GM18507 (cell line): ENCODE results near the gene TMUB1.

ENCODE experiments used
- DNase-seq: peaks from one replicate; pipeline ENCODE4 v3.0.0; 2011; ENCODE audit warnings: low read depth; ENCODE audit not compliant: insufficient read length; ENCODE audit errors: extremely low spot score
- FAIRE-seq: peaks from 2 replicates; lab custom pipeline; 2011; peaks lifted over from hg19 to GRCh38; lab: Jason Lieb, UNC

TMUB1 gene

DNA sequence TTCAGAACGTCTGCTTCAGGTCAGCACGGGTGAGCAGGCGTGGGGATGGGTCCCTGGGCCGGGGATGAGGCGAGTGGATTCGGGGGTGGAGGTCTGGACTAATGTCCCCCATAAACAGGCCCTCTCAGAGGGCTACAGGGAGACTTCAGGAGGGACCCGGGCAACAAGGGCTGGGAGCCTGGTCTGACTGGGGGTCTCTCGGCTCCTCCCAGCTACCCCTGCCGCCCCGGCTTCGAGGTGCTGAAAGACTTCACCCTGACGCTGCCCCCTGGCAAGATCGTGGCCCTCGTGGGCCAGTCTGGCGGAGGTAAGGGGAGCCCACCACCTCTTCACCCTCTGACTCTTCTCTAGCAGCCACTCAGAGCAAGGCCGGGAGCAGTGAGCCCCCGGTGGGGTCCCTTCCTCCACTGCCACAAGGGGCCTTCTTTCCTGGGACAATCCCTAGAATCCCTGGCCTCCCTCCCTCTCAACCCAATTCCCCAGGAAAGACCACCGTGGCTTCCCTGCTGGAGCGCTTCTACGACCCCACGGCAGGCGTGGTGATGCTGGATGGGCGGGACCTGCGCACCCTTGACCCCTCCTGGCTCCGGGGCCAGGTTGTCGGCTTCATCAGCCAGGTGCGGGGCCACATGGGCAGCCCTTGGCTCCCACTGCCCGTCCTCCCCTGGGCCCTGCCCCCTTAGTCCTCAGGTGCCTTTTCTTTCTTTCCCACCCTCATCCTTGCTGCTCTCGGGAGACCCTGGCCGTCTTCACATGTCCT is 42.5 kb downstream of the TMUB1 start:
- no peak for DNase-seq
- FAIRE-seq: no peak

DNA sequence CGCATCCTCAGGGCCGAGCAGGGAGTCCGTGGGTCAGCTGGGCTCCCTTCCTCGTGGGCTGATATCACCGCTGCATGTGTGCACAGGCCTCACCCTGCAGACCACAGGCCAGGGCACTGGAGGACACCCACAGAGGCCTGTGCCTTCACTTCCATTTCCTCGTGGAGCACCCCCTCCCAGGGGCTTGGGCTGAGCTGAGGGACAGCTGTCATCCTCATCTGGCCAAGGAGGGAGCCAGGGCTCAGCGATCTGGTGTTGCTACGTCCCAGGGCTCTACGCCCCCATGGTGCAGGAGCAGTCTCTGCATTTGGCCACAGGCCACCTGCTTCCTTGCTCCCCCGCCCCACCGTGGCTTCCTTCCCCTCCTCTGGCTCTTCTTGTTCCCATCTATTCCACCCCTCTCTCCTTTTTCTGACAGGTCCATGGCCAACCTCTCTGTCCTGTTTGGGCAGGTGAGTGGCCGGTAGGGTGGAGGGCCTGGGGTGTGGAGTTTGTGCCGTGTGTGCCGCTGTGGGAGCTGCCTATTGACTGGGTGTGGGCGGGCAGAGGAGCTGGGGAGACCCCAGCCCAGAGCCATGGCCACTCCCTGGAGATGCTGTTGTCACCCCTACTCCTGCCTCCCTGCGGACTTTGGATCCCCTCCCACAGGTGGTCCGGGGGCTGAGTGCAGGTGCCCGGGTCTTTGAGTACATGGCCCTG is 43.3 kb downstream of the TMUB1 start:
- FAIRE-seq (no peak), DNase-seq (no peak)

DNA sequence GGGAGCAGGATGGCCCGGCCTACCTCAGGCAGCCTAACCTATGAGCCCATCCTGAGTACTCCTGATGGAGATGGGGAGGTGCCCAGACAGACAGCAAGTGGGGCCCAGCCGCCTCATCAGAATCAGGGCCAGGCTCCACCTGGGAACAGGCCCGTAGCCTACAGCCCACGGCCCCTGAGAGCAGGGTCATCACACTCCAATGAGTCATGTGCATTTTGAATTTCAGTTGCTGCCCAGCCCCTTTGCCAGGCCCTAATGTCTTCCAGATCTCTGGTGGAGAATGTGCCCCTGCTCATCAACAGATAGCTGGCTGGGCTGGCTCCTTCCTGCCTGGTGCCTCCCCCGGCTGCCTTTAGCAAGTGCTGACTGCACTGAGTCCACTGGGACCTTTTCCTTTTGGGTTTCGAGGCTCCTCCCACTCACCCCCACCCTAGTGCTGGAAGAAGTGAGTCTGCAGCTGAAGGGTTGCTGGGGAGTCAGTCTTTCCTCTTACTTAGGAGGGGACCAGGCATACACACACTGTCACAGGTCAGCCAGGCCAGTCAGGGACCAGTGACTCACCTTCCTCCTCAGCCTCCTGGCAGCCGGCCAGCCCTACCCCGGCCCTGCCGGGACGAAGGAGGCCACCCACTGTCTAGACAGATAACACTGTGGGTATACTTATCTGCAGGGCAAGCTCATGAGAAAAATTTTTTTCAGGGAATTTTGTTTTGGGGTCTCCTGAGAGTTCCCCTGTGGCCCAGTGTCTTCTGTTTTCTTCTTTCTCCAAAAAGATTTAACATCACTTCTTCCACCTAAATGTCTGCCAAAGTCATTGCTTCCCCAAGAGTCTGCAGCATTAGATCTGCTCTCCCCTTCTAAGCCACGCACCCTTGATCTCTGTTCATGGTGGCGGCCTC is 44.1 kb downstream of the TMUB1 start:
- DNase-seq (no peak), FAIRE-seq (no peak)

DNA sequence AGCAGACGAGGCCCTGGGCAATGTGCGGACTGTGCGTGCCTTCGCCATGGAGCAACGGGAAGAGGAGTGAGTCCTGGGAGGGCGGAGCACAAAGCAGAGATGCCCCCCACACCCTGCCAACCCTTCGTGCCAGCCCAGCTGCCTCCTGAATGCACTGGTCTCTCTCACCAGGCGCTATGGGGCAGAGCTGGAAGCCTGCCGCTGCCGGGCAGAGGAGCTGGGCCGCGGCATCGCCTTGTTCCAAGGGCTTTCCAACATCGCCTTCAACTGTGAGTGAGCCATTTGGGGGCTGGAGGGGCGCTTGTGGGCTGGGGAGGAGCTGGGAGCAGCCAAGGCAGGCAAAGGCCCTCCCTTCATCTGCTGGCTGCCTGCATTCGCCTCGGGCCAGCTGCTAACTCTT is 47.4 kb downstream of the TMUB1 start:
- DNase-seq (no peak), FAIRE-seq (no peak)

DNA sequence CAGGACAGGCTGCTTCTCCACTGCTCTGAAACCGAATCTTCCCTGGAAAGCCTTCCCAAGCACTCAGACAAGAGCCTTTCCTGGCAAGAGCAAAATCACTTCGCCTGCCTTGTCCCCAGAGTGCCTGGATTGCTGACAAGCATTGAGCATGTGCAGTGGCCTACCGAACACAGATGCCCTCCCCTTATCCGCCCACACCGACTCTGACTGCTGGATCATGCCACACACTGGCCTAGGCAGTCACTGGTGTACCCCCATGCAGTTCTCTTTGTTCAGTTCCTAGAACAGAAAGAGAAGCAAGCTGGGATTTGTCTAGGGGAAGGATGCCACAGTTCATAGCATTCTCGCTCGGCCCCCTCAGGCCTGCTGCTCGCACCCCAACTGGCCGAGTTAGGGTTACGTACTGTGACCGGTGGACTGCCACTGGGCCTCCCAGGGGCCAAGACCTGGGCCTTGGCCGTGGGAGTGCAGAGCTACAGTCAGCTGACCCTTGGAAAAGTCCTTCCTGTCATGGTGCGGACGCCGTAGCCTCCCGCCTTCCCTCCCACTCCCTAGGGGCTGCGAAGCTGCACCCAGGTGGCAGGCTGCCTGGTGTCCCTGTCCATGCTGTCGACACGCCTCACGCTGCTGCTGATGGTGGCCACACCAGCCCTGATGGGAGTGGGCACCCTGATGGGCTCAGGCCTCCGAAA is 48.1 kb downstream of the TMUB1 start:
- FAIRE-seq: no peak

DNA sequence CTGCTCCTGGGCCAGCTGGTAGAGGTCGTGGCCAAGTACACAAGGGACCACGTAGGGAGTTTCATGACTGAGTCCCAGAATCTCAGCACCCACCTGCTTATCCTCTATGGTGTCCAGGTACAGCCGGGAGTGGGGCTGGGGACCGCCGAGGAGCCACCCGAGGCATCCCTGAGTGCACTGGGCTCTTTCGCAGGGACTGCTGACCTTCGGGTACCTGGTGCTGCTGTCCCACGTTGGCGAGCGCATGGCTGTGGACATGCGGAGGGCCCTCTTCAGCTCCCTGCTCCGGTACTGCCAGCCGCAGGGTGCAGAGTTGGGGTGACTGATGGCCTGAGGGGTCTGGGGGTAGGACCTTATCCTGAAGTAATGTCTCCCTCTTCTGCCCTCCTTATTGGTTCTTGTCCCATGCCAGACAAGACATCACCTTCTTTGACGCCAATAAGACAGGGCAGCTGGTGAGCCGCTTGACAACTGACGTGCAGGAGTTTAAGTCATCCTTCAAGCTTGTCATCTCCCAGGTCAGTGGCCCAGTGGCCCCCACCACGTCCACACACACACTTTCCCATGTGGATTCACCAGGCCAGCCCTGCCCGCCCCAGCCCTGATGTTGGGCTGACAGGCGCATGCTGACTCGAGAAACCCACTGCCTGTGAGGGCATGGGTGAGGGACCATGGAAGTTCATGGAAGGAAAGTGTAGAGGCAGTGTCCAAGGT is 48.8 kb downstream of the TMUB1 start:
- no peak for FAIRE-seq
- DNase-seq: no peak

More for the DNA sequence above, 48.1 kb downstream of the TMUB1 start:
- DNase-seq: no peak

DNA sequence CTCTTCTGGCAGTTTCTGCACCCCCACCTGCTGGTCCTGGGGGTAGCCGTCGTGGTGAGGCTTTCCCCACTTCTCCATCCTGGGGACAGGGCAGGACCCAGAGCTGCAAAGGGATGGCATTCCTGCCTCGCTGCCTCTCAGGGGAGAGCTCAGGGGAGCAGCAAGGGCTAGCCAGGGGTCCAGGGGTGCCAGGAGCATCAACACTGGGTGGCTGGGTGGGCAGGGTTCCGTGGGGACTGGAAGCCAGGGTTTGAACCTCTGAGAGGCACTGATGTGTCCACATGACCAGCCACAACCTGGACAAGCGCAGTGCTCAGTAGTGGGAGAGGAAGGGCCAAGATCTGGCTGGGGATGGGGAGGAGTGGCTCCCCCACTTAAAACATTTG is 49.4 kb downstream of the TMUB1 start:
- no peak for DNase-seq
- FAIRE-seq: no peak

DNA sequence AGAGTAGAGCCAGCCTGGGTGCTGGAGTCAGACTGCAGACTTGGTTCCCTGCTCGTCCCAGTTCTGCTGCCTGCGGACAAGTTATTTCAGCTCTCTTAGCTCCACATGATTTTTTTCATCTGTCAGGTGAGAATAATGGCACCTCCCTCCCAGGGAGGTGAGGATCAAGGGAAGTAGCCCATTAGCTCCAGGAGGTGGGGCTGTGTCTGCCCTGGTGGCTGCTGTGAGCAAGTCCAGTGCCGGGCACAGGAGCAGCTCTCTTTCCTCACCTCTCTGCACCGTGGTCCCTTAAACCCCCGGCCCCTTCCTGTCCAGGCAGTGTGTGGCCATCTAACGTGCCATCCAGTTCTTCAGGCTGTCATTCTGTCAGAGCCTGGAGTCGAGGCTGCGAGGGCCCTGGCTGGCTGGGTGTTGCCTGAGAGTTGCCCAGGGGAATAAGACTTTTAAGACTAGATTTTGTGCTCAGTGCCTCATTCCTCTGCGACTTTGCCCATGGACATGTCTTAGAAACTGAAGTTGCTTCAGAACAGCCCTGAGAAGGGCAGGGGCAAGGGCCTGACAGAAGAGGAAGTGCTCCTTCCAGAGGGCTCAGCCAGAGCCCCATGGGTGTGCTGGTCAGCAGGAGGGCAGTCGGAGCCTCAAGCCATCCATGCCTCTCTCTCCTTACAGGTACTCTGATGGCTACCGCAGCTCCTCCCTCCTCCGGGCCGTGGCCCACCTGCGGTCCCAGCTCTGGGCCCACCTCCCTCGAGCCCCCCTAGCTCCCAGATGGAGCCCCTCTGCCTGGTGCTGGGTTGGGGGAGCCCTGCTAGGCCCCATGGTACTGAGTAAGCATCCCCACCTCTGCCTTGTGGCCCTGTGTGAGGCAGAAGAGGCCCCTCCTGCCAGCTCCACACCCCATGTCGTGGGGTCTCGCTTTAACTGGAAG is 50.1 kb downstream of the TMUB1 start:
- DNase-seq (no peak), FAIRE-seq (no peak)
